ENCODE results near the gene ACAD10.

DNA sequence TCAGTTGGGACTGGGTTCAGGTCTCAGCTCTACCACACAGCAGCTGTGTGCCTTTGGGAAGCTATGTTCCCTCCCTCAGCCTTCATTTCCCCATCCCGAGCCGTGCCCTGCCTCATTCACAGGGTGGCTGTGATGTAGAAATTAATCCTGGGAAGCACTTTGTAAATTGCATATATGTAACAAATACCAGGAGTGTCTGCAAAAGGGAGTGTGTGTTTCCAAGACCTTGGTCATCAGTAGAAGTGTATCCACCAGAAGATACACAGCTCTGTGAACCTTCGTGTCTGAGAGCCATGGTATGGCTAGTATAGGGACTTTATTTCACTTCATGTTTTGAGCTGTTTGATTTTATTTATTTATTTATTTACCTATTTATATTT lies 107.0 kb downstream of the ACAD10 start:
- TF ChIP-seq RAD21 (IDR thresholded peaks at IDR 0.05; ENCODE audit: insufficient read depth, low read depth, low read length) (no peak), TAF1 (IDR thresholded peaks at IDR 0.05; ENCODE audit: borderline replicate concordance, low read depth, low read length) (no peak)
- TF ChIP-seq, protein P1, sequence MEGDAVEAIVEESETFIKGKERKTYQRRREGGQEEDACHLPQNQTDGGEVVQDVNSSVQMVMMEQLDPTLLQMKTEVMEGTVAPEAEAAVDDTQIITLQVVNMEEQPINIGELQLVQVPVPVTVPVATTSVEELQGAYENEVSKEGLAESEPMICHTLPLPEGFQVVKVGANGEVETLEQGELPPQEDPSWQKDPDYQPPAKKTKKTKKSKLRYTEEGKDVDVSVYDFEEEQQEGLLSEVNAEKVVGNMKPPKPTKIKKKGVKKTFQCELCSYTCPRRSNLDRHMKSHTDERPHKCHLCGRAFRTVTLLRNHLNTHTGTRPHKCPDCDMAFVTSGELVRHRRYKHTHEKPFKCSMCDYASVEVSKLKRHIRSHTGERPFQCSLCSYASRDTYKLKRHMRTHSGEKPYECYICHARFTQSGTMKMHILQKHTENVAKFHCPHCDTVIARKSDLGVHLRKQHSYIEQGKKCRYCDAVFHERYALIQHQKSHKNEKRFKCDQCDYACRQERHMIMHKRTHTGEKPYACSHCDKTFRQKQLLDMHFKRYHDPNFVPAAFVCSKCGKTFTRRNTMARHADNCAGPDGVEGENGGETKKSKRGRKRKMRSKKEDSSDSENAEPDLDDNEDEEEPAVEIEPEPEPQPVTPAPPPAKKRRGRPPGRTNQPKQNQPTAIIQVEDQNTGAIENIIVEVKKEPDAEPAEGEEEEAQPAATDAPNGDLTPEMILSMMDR (IDR thresholded peaks at IDR 0.05 in 2 of 3, conservative IDR thresholded peaks at IDR 0.05 in 1 of 3; ENCODE audit: control insufficient read depth in 2 of 3, extremely low read depth in 1 of 3, insufficient read depth in 1 of 3, low read depth in 3 of 3, low read length in 3 of 3): no peak
